ENCODE results near the gene PTGDR2. TPM values are rescaled to one million over a fixed set of nuclear protein-coding genes. Genes with fewer than 3 reads are reported as not detected.

PTGDR2 gene
- total RNA-seq, 1 experiment from 2014 or later, result 0.07 TPM

GRCh38 chr11:60871378-60872061 is 15.8 kb upstream of the PTGDR2 start:
- no peak for DNase-seq (ENCODE audit: low spot score)
- H3K27ac Mint-ChIP-seq, result no peak overlapping the region
- no peak for ATAC-seq
- POLR2A ChIA-PET, result no interaction called here
- H3K27me3 Mint-ChIP-seq (ENCODE audit: low read depth), result no peaks in the 10 kb centered on the region
- CTCF ChIA-PET, result interaction anchor here (0.9 to 7.9 kb wide), 8 partner anchors 16 to 109 kb away, joined by 3 to 44 read pairs (median 6); no protein-coding TSS in a partner anchor
- no peak overlapping the region for H3K4me3 Mint-ChIP-seq
- no peaks in the 10 kb centered on the region for H3K9me3 Mint-ChIP-seq
- peaks cover 8% of the 10 kb centered on the region for H3K4me1 Mint-ChIP-seq
- TF ChIP-seq ZBTB21 (CRISPR knock-in tag; IDR thresholded peaks at IDR 0.05; ENCODE audit: borderline replicate concordance) (no peak), MLX (CRISPR knock-in tag; IDR thresholded peaks at IDR 0.05) (no peak), SOX15 (CRISPR knock-in tag; IDR thresholded peaks at IDR 0.05) (no peak), ZNF425 (CRISPR knock-in tag; conservative IDR thresholded peaks at IDR 0.05) (no peak), ATF1 (CRISPR knock-in tag; IDR thresholded peaks at IDR 0.05) (no peak), MYBL2 (CRISPR knock-in tag; IDR thresholded peaks at IDR 0.05) (no peak), AR (CRISPR knock-in tag; IDR thresholded peaks at IDR 0.05) (no peak), ELF4 (CRISPR knock-in tag; IDR thresholded peaks at IDR 0.05; ENCODE audit: low read depth) (no peak), E2F1 (CRISPR knock-in tag; IDR thresholded peaks at IDR 0.05) (no peak), USF1 (CRISPR knock-in tag; IDR thresholded peaks at IDR 0.05) (no peak)
- no peaks in the 10 kb centered on the region for H3K36me3 Mint-ChIP-seq

- Mint-ChIP-seq H3K36me3 (no peaks in the 10 kb centered on the region), H3K27ac (no peak overlapping the region), H3K27me3 (ENCODE audit: low read depth) (no peaks in the 10 kb centered on the region), H3K4me3 (no peak overlapping the region), H3K9me3 (no peaks in the 10 kb centered on the region), H3K4me1 (peaks cover 8% of the 10 kb centered on the region)
- no peak for DNase-seq (ENCODE audit: low spot score)
- CTCF ChIA-PET, result interaction anchor here (0.6 to 7.9 kb wide), 8 partner anchors 17 to 111 kb away, joined by 3 to 44 read pairs (median 6); no protein-coding TSS in a partner anchor
- POLR2A ChIA-PET, result no interaction called here
- TF ChIP-seq CBFB (CRISPR knock-in tag; IDR thresholded peaks at IDR 0.05; ENCODE audit: low read depth) (no peak), NR2C2 (CRISPR knock-in tag; IDR thresholded peaks at IDR 0.05) (no peak), MAX (CRISPR knock-in tag; IDR thresholded peaks at IDR 0.05) (no peak), MLX (CRISPR knock-in tag; IDR thresholded peaks at IDR 0.05) (no peak), ETV6 (CRISPR knock-in tag; IDR thresholded peaks at IDR 0.05) (no peak), ZNF263 (CRISPR knock-in tag; IDR thresholded peaks at IDR 0.05; ENCODE audit: low read depth) (no peak)
- ATAC-seq, result no peak
Observed at GRCh38 chr11:60870733-60871377, 15.1 kb upstream of the PTGDR2 start.
